Prostate gland (tissue), 2 donors: ENCODE measurements around the gene CDC25A. TPM values are rescaled to one million over a fixed set of nuclear protein-coding genes. Genes with fewer than 3 reads are reported as not detected.

Source experiments
- DNase-seq: peaks from one replicate; pipeline ENCODE4 v3.0.0-alpha.2; 2019; ENCODE audit warnings: low spot score
- H3K27ac ChIP-seq, 2 donors: fragments of 200-600 bp; sonication (generic); 2 replicates each; pipeline ENCODE4 v1.5.1; 2017 to 2019
- H3K27me3 ChIP-seq: fragments of 200-600 bp; sonication (generic); replicated peaks from 2 replicates; pipeline ENCODE4 v1.5.1; 2019; ENCODE audit not compliant: insufficient read depth
- H3K36me3 ChIP-seq, 2 donors: fragments of 200-600 bp; sonication (generic); 1 replicate in 1 of 2; 2 replicates in 1 of 2; pipeline versions ENCODE4 v1.5.1 to v1.8.1; 2017 to 2019
- H3K4me1 ChIP-seq: fragments of 200-600 bp; sonication (generic); replicated peaks from 2 replicates; pipeline ENCODE4 v1.5.1; 2019
- H3K4me3 ChIP-seq, 2 donors: fragments of 200-600 bp; sonication (generic); 2 replicates each; pipeline ENCODE4 v1.5.1; 2017 to 2019
- H3K9me3 ChIP-seq: fragments of 200-600 bp; sonication (generic); 2 replicates; pipeline ENCODE4 v1.5.1; 2017
- POLR2A ChIP-seq: fragments of 450-650 bp; IDR thresholded peaks from one replicate; pipeline ENCODE4 v1.6.1; 2016; ENCODE audit warnings: antibody characterized with exemption, mild to moderate bottlenecking
- POLR2AphosphoS5 ChIP-seq: sonication (generic); formaldehyde crosslinking; IDR thresholded peaks from one replicate; pipeline ENCODE4 v1.6.1; 2017; ENCODE audit warnings: antibody characterized with exemption
- WGBS: methylation state at CpG from one replicate; pipeline ENCODE4 v1.1.5; 2018; 5-methylcytosine and 5-hydroxymethylcytosine counted together
- intact Hi-C: fragments of 100-400 bp; cut with DNase I; formaldehyde crosslinking; loops from one replicate; pipeline ENCODE4 v1.14.2; 2022
- total RNA-seq, 2 donors: library from RNA; depleted of rRNA; stranded (reverse); fragments of >200 nt; gene quantifications; one replicate each; pipeline ENCODE4 v1.1.0, GENCODE V29; 2016
- TF ChIP-seq, protein P1 (sequence below), 4 experiments: fragments of 200-600 bp in 2 of 4; fragments of 450-650 bp in 2 of 4; sonication (generic) in 2 of 4; IDR thresholded peaks; 1 replicate in 3 of 4; 2 replicates in 1 of 4; pipeline ENCODE4 v1.5.1; 2016 to 2019; ENCODE audit warnings: antibody characterized with exemption in 4 of 4, mild to moderate bottlenecking in 2 of 4, moderate library complexity in 2 of 4

CDC25A gene
- total RNA-seq, 2 donors from 2014 or later: 9.9 to 32.2 TPM

DNA sequence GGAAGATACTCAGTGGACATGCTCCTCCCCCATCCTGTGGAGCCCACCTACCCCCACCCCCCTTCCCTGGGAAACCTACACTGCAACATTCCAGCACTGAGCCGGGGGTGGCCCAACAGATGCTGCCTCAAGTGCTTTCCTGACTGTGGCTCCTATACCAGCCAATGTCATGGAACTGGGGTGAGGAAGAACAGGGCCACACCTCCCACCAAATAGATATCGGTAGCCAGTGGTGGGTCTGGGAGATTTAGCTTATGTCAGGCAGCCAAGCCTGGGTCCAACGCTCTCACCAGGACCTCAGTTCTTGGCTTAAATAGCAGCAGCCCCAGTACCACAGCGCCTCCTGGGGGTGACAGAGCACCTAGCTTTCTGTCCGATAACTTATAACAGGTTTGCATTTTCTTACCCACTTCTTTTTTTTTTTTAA lies 30.3 kb downstream of the CDC25A start:
- Histone ChIP-seq H3K27me3 (no peaks in the 10 kb centered on the region), H3K27ac (no peak overlapping the region), H3K36me3 (no peaks in the 10 kb centered on the region), H3K4me3 (no peak overlapping the region), H3K9me3 (no peaks in the 10 kb centered on the region), H3K4me1 (no peaks in the 10 kb centered on the region)
- intact Hi-C loops: loop anchor here (5.0 kb wide), 1 partner anchor 166 kb away; no protein-coding TSS in a partner anchor
- 53% methylated on average over 5 of the region's 5 CpGs for WGBS
- DNase-seq: peak; percentile 6
- TF ChIP-seq, protein P1, sequence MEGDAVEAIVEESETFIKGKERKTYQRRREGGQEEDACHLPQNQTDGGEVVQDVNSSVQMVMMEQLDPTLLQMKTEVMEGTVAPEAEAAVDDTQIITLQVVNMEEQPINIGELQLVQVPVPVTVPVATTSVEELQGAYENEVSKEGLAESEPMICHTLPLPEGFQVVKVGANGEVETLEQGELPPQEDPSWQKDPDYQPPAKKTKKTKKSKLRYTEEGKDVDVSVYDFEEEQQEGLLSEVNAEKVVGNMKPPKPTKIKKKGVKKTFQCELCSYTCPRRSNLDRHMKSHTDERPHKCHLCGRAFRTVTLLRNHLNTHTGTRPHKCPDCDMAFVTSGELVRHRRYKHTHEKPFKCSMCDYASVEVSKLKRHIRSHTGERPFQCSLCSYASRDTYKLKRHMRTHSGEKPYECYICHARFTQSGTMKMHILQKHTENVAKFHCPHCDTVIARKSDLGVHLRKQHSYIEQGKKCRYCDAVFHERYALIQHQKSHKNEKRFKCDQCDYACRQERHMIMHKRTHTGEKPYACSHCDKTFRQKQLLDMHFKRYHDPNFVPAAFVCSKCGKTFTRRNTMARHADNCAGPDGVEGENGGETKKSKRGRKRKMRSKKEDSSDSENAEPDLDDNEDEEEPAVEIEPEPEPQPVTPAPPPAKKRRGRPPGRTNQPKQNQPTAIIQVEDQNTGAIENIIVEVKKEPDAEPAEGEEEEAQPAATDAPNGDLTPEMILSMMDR (IDR thresholded peaks at IDR 0.05): peak; percentile 11 to 41 (median 28)
- no peak for TF ChIP-seq POLR2A
- no peak for TF ChIP-seq POLR2AphosphoS5

- 75% methylated on average over 5 of the region's 5 CpGs for WGBS
- Histone ChIP-seq H3K36me3 (no peaks in the 10 kb centered on the region), H3K9me3 (no peaks in the 10 kb centered on the region), H3K27me3 (no peaks in the 10 kb centered on the region), H3K4me3 (no peak overlapping the region), H3K4me1 (no peaks in the 10 kb centered on the region), H3K27ac (no peak overlapping the region)
- intact Hi-C loops: loop anchor here (5.0 kb wide), 1 partner anchor 165 kb away; no protein-coding TSS in a partner anchor
- no peak for DNase-seq
- no peak for TF ChIP-seq POLR2AphosphoS5
- TF ChIP-seq, protein P1 (IDR thresholded peaks at IDR 0.05): no peak
- no peak for TF ChIP-seq POLR2A
Measured at GRCh38 chr3:48157202-48157840, 30.9 kb downstream of the CDC25A start.

DNA sequence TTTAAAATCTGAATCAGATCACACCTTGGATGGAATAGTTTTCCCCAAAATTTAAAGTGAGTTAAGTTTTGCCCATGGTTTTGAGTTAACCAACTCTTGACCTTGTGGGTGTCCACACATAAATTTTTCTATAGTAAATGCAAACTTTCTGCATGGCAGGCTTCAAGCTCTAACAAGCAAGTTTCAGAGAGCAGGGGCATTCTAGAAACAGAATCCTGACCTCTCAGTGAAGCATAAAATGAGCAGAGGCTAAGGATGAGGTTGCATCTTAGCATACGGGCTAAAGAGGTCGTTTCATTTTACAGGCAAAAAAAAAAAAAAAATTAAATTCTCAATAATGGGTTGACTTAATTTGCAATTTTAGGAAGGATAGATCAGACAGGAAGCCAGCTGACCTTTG lies 32.1 kb downstream of the CDC25A start:
- DNase-seq: no peak
- Histone ChIP-seq H3K4me3 (no peak overlapping the region), H3K36me3 (no peaks in the 10 kb centered on the region), H3K4me1 (no peaks in the 10 kb centered on the region), H3K27me3 (no peaks in the 10 kb centered on the region), H3K27ac (no peak overlapping the region), H3K9me3 (no peaks in the 10 kb centered on the region)
- intact Hi-C loops: loop anchor here (5.0 kb wide), 1 partner anchor 164 kb away; no protein-coding TSS in a partner anchor
- no peak for TF ChIP-seq POLR2AphosphoS5
- no peak for TF ChIP-seq POLR2A
- TF ChIP-seq, protein P1 (IDR thresholded peaks at IDR 0.05): no peak
- 58% methylated on average over 2 of the region's 2 CpGs for WGBS

DNA sequence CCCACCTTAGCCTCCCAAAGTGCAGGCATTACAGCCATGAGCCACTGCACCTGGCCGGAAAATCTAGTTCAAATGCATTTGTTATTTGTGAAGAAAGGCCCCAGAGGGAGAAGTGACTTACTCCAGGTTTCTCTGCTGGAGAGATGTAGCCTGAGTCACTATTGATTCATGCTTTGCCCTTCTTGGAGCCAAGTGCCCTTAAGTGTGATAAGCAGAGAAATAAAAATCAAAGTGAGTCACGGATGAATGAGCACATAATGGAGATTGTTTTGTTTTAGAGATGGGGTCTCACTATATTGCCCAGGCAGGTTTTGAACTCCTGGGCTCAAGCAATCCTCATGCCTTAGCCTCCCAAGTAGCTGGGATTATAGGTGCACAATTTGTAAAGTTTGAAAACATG lies 33.1 kb downstream of the CDC25A start:
- TF ChIP-seq, protein P1 (IDR thresholded peaks at IDR 0.05): no peak
- no peak for TF ChIP-seq POLR2A
- TF ChIP-seq POLR2AphosphoS5: no peak
- no peak overlapping the region for H3K4me3 ChIP-seq
- H3K9me3 ChIP-seq: no peaks in the 10 kb centered on the region
- H3K27ac ChIP-seq: no peak overlapping the region
- H3K4me1 ChIP-seq: no peaks in the 10 kb centered on the region
- no peak for DNase-seq
- H3K27me3 ChIP-seq: no peaks in the 10 kb centered on the region
- WGBS: 72% methylated on average over 2 of the region's 2 CpGs
- no peaks in the 10 kb centered on the region for H3K36me3 ChIP-seq
- intact Hi-C loops: loop anchor here (5.0 kb wide), 1 partner anchor 163 kb away; no protein-coding TSS in a partner anchor
